Erythroblast (primary cell): ENCODE measurements around the gene GRHL3.

Experiments
- GATA1 ChIP-seq: IDR thresholded peaks from 2 replicates; pipeline ENCODE4 v1.6.1; 2011; ENCODE audit warnings: low read depth, mild to moderate bottlenecking, control low read depth, low read length, moderate library complexity
- POLR2A ChIP-seq: IDR thresholded peaks from 2 replicates; pipeline ENCODE4 v1.6.1; 2011; ENCODE audit warnings: mild to moderate bottlenecking, low read length

DNA sequence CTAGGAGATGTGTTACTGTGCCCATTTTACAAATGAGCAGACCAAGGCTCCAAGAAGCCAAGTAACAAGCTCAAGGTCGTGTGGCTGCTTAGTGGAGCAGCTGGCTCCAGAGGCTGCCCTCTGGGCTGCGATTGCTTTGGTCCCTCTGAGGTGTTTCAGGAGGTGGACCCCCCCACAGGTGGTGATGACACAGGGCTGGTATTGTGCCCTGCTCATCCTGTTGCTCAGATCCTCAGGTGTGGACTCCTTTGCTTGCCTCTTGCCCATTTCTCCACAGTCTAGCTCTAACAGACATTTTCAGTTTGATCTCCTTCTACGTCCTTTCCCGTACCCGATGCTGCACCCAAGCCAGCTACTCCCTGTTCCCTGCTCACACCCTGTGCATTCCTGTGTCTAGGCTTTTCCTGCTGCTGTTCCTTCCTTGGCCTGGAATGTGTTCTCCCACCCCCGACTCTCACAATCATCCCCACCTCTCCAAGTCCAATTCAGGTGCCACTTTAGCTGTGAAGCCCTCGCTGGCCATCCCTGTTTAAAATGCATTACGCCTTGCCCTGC, 28.1 kb upstream of the GRHL3 start:
- TF ChIP-seq POLR2A (no peak), GATA1 (no peak)
